Cardiac ventricle fibroblast (primary cell): ENCODE results near the gene OR2AE1. TPM values are rescaled to one million over a fixed set of nuclear protein-coding genes. Genes with fewer than 3 reads are reported as not detected.

ENCODE experiments used
- total RNA-seq: library from RNA; depleted of rRNA; stranded (reverse); fragments of >200 nt; gene quantifications from 2 replicates; pipeline ENCODE4 v1.2.3, GENCODE V29; 2015

OR2AE1 gene, protein sequence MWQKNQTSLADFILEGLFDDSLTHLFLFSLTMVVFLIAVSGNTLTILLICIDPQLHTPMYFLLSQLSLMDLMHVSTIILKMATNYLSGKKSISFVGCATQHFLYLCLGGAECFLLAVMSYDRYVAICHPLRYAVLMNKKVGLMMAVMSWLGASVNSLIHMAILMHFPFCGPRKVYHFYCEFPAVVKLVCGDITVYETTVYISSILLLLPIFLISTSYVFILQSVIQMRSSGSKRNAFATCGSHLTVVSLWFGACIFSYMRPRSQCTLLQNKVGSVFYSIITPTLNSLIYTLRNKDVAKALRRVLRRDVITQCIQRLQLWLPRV
- 0.25 TPM in 1 of 2 replicates, not detected in the other for total RNA-seq

DNA sequence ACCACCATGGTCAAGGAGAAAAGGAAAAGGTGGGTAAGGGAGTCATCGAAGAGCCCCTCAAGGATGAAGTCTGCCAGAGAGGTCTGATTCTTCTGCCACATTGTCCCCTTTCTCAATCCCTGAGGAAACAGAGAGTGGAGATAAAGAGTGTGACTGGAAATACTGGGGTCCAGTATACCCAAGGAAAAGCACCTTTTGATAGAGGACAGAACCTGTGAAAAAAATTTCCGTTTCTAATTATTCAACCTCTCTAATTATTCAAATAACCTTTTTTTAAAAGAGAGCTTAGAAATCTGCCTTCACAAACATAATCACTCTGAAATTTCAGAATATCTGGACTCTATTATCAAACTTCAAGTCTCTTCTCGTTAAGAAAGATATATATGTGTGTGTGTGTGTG lies at the start of gene OR2AE1:
Gene OR2AE1 (minus strand): TSS at position 101 of the 400 bp plus-strand sequence. CDS start 0 bp downstream, at position 101.

DNA sequence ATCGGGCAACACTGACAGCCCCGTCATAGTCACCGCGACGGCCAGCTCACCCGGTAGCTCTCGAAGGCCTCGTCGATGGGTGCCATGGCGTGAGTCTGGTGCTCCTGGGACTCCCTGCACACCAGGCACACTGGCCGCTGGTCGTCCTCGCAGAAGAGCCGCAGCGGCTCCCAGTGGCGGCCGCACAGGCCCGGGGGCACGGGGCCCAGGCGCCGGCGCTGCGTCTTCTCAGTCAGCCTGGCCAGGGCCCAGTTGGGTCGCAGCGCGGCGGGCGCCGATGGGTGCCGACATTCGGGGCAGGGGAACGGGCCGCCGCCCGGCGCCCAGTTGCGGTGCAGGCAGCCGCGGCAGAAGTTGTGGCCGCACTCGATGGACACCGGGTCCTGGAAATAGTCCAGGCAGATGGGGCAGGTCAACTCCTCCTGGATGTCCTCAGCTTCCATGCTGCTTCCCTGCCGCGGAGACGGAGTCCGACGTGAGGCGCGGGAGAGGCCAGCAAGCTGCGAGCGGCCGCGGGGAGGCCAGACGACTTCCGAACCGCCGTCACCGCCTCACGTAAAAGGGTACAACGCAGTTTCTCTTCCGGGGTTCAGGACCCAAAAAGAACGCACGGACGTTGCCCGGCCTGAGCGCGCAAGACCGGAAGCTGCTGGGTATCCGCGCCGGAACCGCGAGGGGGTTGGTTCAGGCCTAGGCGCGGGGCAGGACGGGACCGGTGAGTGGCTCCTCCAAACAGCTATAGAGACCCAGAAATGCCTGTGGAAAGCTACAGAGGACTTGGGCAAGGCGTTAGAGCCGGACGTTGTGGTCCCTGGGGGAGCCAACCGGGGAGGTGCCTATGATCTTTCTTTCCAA lies 42.4 kb upstream of the OR2AE1 start, which contains the start of gene TRIM4:
Gene TRIM4 (minus strand): TSS at position 572 of the 855 bp plus-strand sequence. CDS start 129 bp downstream, at position 443.

Other genes with a start within 250 kb of the OR2AE1 start
- gene CYP3A5, start 197.0 kb downstream of the OR2AE1 start, total RNA-seq = not detected in 2 replicates
- not detected in 2 replicates for gene CYP3A7, start 141.8 kb downstream of the OR2AE1 start, total RNA-seq
- not detected in 2 replicates for gene CYP3A4, start 92.8 kb downstream of the OR2AE1 start, total RNA-seq
- not detected in 2 replicates for gene CYP3A43, start 49.0 kb downstream of the OR2AE1 start, total RNA-seq
- 32.7 and 33.8 TPM in 2 replicates for gene TRIM4, start 42.5 kb upstream of the OR2AE1 start, total RNA-seq
- not detected in 2 replicates for gene GJC3, start 52.6 kb upstream of the OR2AE1 start, total RNA-seq
- 1.3 and 2.1 TPM in 2 replicates for gene AZGP1, start 99.0 kb upstream of the OR2AE1 start, total RNA-seq
- gene ZKSCAN1, start 138.6 kb upstream of the OR2AE1 start, total RNA-seq = 31.2 and 34.4 TPM in 2 replicates
- gene ZSCAN21, start 172.7 kb upstream of the OR2AE1 start, total RNA-seq = 8.4 and 9.9 TPM in 2 replicates
- 9.7 and 14.7 TPM in 2 replicates for gene ZNF3, start 204.7 kb upstream of the OR2AE1 start, total RNA-seq
- 38.5 and 41.9 TPM in 2 replicates for gene COPS6, start 211.9 kb upstream of the OR2AE1 start, total RNA-seq
- 11.0 and 17.1 TPM in 2 replicates for gene MCM7, start 224.4 kb upstream of the OR2AE1 start, total RNA-seq
- 17.2 and 18.4 TPM in 2 replicates for gene AP4M1, start 224.6 kb upstream of the OR2AE1 start, total RNA-seq
- gene TAF6, start 242.3 kb upstream of the OR2AE1 start, total RNA-seq = 29.0 and 44.7 TPM in 2 replicates
- 15.3 and 16.2 TPM in 2 replicates for gene CNPY4, start 242.6 kb upstream of the OR2AE1 start, total RNA-seq
- 4.6 and 5.7 TPM in 2 replicates for gene MBLAC1, start 249.9 kb upstream of the OR2AE1 start, total RNA-seq